Endothelial cell of umbilical vein (primary cell): Measurements from ENCODE around the gene CACNA1S.

Experiments
- EZH2 ChIP-seq: IDR thresholded peaks from 2 replicates; pipeline ENCODE4 v1.6.1; 2012; ENCODE audit warnings: borderline replicate concordance, low read depth, mild to moderate bottlenecking, moderate library complexity, low read length, inconsistent platforms; ENCODE audit not compliant: severe bottlenecking
- FOS ChIP-seq: IDR thresholded peaks from 2 replicates; pipeline ENCODE4 v1.6.1; 2011; ENCODE audit warnings: mild to moderate bottlenecking, low read length, moderate library complexity, borderline replicate concordance; ENCODE audit not compliant: insufficient read depth
- JUN ChIP-seq: IDR thresholded peaks from 2 replicates; pipeline ENCODE4 v1.6.1; 2011; ENCODE audit warnings: borderline replicate concordance, low read depth; ENCODE audit not compliant: insufficient read length, insufficient read depth
- MAX ChIP-seq: IDR thresholded peaks from 2 replicates; pipeline ENCODE4 v1.6.1; 2011; ENCODE audit not compliant: insufficient read depth, insufficient read length
- MYC ChIP-seq: IDR thresholded peaks from one replicate; pipeline ENCODE4 v1.6.1; 2011; ENCODE audit warnings: mild to moderate bottlenecking, low read depth, low read length
- POLR2A ChIP-seq: IDR thresholded peaks from 2 replicates; pipeline ENCODE4 v1.6.1; 2012; ENCODE audit warnings: low read depth, mild to moderate bottlenecking, control low read depth, low read length
- POLR2AphosphoS5 ChIP-seq: IDR thresholded peaks from 2 replicates; pipeline ENCODE4 v1.6.1; 2012; ENCODE audit warnings: low read depth, mild to moderate bottlenecking, control low read depth, low read length, moderate library complexity; ENCODE audit not compliant: insufficient read depth
- TF ChIP-seq, protein P1 (sequence below), 2 donors: IDR thresholded peaks; 1 replicate in 1 of 2; 2 replicates in 1 of 2; pipeline ENCODE4 v1.5.1; 2011; ENCODE audit warnings: low read length in 2 of 2, mild to moderate bottlenecking in 2 of 2, moderate library complexity in 2 of 2, control low read depth in 1 of 2, inconsistent platforms in 1 of 2, low read depth in 1 of 2; ENCODE audit not compliant: insufficient read depth in 1 of 2; ENCODE audit errors: extremely low read depth in 1 of 2

- TF ChIP-seq, protein P1, sequence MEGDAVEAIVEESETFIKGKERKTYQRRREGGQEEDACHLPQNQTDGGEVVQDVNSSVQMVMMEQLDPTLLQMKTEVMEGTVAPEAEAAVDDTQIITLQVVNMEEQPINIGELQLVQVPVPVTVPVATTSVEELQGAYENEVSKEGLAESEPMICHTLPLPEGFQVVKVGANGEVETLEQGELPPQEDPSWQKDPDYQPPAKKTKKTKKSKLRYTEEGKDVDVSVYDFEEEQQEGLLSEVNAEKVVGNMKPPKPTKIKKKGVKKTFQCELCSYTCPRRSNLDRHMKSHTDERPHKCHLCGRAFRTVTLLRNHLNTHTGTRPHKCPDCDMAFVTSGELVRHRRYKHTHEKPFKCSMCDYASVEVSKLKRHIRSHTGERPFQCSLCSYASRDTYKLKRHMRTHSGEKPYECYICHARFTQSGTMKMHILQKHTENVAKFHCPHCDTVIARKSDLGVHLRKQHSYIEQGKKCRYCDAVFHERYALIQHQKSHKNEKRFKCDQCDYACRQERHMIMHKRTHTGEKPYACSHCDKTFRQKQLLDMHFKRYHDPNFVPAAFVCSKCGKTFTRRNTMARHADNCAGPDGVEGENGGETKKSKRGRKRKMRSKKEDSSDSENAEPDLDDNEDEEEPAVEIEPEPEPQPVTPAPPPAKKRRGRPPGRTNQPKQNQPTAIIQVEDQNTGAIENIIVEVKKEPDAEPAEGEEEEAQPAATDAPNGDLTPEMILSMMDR (IDR thresholded peaks at IDR 0.05; ENCODE audit: extremely low read depth in 1 of 2, insufficient read depth in 1 of 2, low read depth in 1 of 2, low read length in 2 of 2): no peak
- no peak for TF ChIP-seq POLR2A
- TF ChIP-seq MYC: no peak
- no peak for TF ChIP-seq POLR2AphosphoS5
- no peak for TF ChIP-seq EZH2
- no peak for TF ChIP-seq MAX
- no peak for TF ChIP-seq JUN
- TF ChIP-seq FOS: no peak
These were observed 3.9 kb upstream of the CACNA1S start for GRCh38 chr1:201116091-201116490.
